ENCODE data around the gene CNTN1. TPM values are rescaled to one million over a fixed set of nuclear protein-coding genes. Genes with fewer than 3 reads are reported as not detected.

CNTN1 gene
- polyA plus RNA-seq, 1 donor from 2014 or later = 101 TPM

- TF ChIP-seq RAD21 (conservative IDR thresholded peaks at IDR 0.05) (no peak), REST (IDR thresholded peaks at IDR 0.05; ENCODE audit: borderline replicate concordance) (no peak), POLR2AphosphoS5 (IDR thresholded peaks at IDR 0.05) (no peak), CTCF (IDR thresholded peaks at IDR 0.05; ENCODE audit: poor library complexity, severe bottlenecking) (no peak), TAF1 (IDR thresholded peaks at IDR 0.05; ENCODE audit: low read depth) (no peak), EZH2 (IDR thresholded peaks at IDR 0.05; ENCODE audit: borderline replicate concordance, insufficient read depth, low read length, poor library complexity, severe bottlenecking) (no peak), MXI1 (conservative IDR thresholded peaks at IDR 0.05; ENCODE audit: poor library complexity, severe bottlenecking) (no peak), SMC3 (conservative IDR thresholded peaks at IDR 0.05; ENCODE audit: poor library complexity) (no peak), EP300 (conservative IDR thresholded peaks at IDR 0.05; ENCODE audit: poor library complexity, severe bottlenecking) (no peak)
- no peak overlapping the region for H2AFZ ChIP-seq (ENCODE audit: low read depth, low read length)
- H3K27me3 ChIP-seq (ENCODE audit: insufficient read depth, low read depth, low read length) = no peaks in the 10 kb centered on the region
- no peak overlapping the region for H3K9ac ChIP-seq (ENCODE audit: low read length)
- no peaks in the 10 kb centered on the region for H3K36me3 ChIP-seq (ENCODE audit: insufficient read depth, low read length)
- no peaks in the 10 kb centered on the region for H3F3A ChIP-seq (ENCODE audit: insufficient read depth, low read length, poor library complexity, severe bottlenecking)
- no peaks in the 10 kb centered on the region for H3K79me2 ChIP-seq (replicated peaks; ENCODE audit: insufficient read depth, low read length)
- H4K20me1 ChIP-seq (ENCODE audit: insufficient read depth) = no peaks in the 10 kb centered on the region
- H3K9me2 ChIP-seq (ENCODE audit: insufficient read depth, low read length) = no peaks in the 10 kb centered on the region
- no peak overlapping the region for H3K27ac ChIP-seq (ENCODE audit: low read length)
- no peak overlapping the region for H3K4me3 ChIP-seq (ENCODE audit: low read length)
- no peaks in the 10 kb centered on the region for H3K9me3 ChIP-seq (ENCODE audit: low read length)
- no peak overlapping the region for H3K4me2 ChIP-seq (ENCODE audit: low read length)
These were observed 359.7 kb downstream of the CNTN1 start for GRCh38 chr12:41051954-41052353.

GRCh38 chr12:41052441-41052840, 360.2 kb downstream of the CNTN1 start:
- H3K9ac ChIP-seq (ENCODE audit: low read length) = no peak overlapping the region
- no peak for TF ChIP-seq RAD21 (conservative IDR thresholded peaks at IDR 0.05)
- no peak for TF ChIP-seq TAF1 (IDR thresholded peaks at IDR 0.05; ENCODE audit: low read depth)
- no peak for TF ChIP-seq EP300 (conservative IDR thresholded peaks at IDR 0.05; ENCODE audit: poor library complexity, severe bottlenecking)
- no peak for TF ChIP-seq REST (IDR thresholded peaks at IDR 0.05; ENCODE audit: borderline replicate concordance)
- TF ChIP-seq POLR2AphosphoS5 (IDR thresholded peaks at IDR 0.05) = no peak
- no peak for TF ChIP-seq MXI1 (conservative IDR thresholded peaks at IDR 0.05; ENCODE audit: poor library complexity, severe bottlenecking)
- no peak overlapping the region for H3K4me2 ChIP-seq (ENCODE audit: low read length)
- H3K9me2 ChIP-seq (ENCODE audit: insufficient read depth, low read length) = no peaks in the 10 kb centered on the region
- H3K4me3 ChIP-seq (ENCODE audit: low read length) = no peak overlapping the region
- no peaks in the 10 kb centered on the region for H3K36me3 ChIP-seq (ENCODE audit: insufficient read depth, low read length)
- no peaks in the 10 kb centered on the region for H3K9me3 ChIP-seq (ENCODE audit: low read length)
- H3K27me3 ChIP-seq (ENCODE audit: insufficient read depth, low read depth, low read length) = no peaks in the 10 kb centered on the region
- H4K20me1 ChIP-seq (ENCODE audit: insufficient read depth) = no peaks in the 10 kb centered on the region
- H3K27ac ChIP-seq (ENCODE audit: low read length) = no peak overlapping the region
- no peak overlapping the region for H2AFZ ChIP-seq (ENCODE audit: low read depth, low read length)
- no peaks in the 10 kb centered on the region for H3F3A ChIP-seq (ENCODE audit: insufficient read depth, low read length, poor library complexity, severe bottlenecking)
- no peaks in the 10 kb centered on the region for H3K79me2 ChIP-seq (replicated peaks; ENCODE audit: insufficient read depth, low read length)

Data from neural cell (in vitro differentiated cells).